SU-DHL-6 (cell line): ENCODE results near the gene PCYT1B.

Experiments used
- H2AFZ ChIP-seq: fragments of 200-600 bp; sonication (generic); 2 replicates; pipeline ENCODE4 v1.6.1; 2014; ENCODE audit warnings: low read depth, mild to moderate bottlenecking, moderate library complexity, mixed read lengths, antibody characterized with exemption, low read length; ENCODE audit not compliant: severe bottlenecking
- H3F3A ChIP-seq: fragments of 200-600 bp; shearing (Covaris generic); 2 replicates; pipeline ENCODE4 v1.6.0; 2016; ENCODE audit warnings: antibody characterized with exemption, mild to moderate bottlenecking; ENCODE audit not compliant: insufficient read depth
- H3K27ac ChIP-seq: fragments of 200-600 bp; sonication (generic); 2 replicates; pipeline ENCODE4 v1.5.1; 2016; ENCODE audit warnings: low read depth, mild to moderate bottlenecking, low read length, moderate library complexity, mixed read lengths
- H3K27me3 ChIP-seq: fragments of 200-600 bp; sonication (generic), shearing (Covaris generic); 2 replicates; pipeline ENCODE4 v1.6.0; 2014; ENCODE audit warnings: mild to moderate bottlenecking, low read length
- H3K36me3 ChIP-seq: fragments of 200-600 bp; sonication (generic); 2 replicates; pipeline ENCODE4 v1.6.1; 2014; ENCODE audit warnings: mild to moderate bottlenecking, low read length, mixed read lengths
- H3K4me2 ChIP-seq: fragments of 300-600, 200-600 bp; shearing (Covaris generic), sonication (generic); 2 replicates; pipeline ENCODE4 v1.6.0; 2014; ENCODE audit warnings: low read length, low read depth, mild to moderate bottlenecking; ENCODE audit not compliant: poor library complexity, severe bottlenecking
- H3K4me3 ChIP-seq: fragments of 200-600 bp; sonication (generic); 2 replicates; pipeline ENCODE4 v1.5.1; 2014; ENCODE audit warnings: antibody characterized with exemption, low read length, mild to moderate bottlenecking, mixed read lengths; ENCODE audit not compliant: insufficient read depth, poor library complexity, severe bottlenecking
- H3K79me2 ChIP-seq: fragments of 200-600 bp; sonication (generic); 2 replicates; pipeline ENCODE4 v1.6.1; 2014; ENCODE audit warnings: mild to moderate bottlenecking, low read length, moderate library complexity; ENCODE audit not compliant: insufficient read depth
- H3K9ac ChIP-seq: fragments of 200-600 bp; sonication (generic); 2 replicates; pipeline ENCODE4 v1.7.0; 2014; ENCODE audit warnings: mild to moderate bottlenecking, low read length
- H3K9me2 ChIP-seq: fragments of 200-600 bp; sonication (generic); replicated peaks from 2 replicates; pipeline ENCODE4 v1.6.1; 2014; ENCODE audit warnings: low read length; ENCODE audit not compliant: insufficient read depth
- H3K9me3 ChIP-seq: fragments of 200-600 bp; sonication (generic); 2 replicates; pipeline ENCODE4 v1.6.1; 2014; ENCODE audit warnings: low read length, mixed read lengths; ENCODE audit not compliant: insufficient read depth
- H4K20me1 ChIP-seq: fragments of 200-600 bp; sonication (generic); 2 replicates; pipeline ENCODE4 v1.6.1; 2014; ENCODE audit warnings: low read depth, mild to moderate bottlenecking, antibody characterized with exemption, low read length, moderate library complexity, mixed read lengths
- EZH2phosphoT487 ChIP-seq: fragments of 200-600 bp; sonication (generic), shearing (Covaris generic); conservative IDR thresholded peaks from 2 replicates; pipeline ENCODE4 v1.6.1; 2018; ENCODE audit warnings: mild to moderate bottlenecking, antibody characterized with exemption, low read length, moderate library complexity, mixed read lengths
- TF ChIP-seq, protein P1 (sequence below): fragments of 200-600 bp; sonication (generic); IDR thresholded peaks from one replicate; pipeline ENCODE4 v1.5.1; 2017; ENCODE audit warnings: antibody characterized with exemption, mild to moderate bottlenecking, low read length, moderate library complexity; ENCODE audit not compliant: insufficient read depth, poor library complexity, severe bottlenecking

Gene PCYT1B

DNA sequence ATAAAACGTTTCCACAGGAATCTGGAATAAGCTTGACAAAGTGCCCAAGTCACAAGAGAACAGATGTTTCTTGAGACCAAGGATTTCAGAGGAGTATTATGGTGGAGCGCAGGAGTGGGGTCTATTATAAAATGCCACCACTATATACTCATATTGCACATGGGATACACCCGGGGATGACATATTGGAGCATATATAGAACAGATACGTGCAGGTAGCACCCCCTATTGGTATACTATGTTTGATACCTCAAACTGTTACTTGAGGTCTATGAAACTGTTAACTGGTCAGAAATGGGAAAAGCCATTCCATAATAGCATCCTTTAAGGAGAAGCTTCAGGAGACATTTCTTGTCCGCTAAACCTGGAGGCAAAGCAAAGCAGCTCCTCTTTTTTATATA, 86.0 kb downstream of the PCYT1B start:
- H4K20me1 ChIP-seq: no peaks in the 10 kb centered on the region
- TF ChIP-seq, protein P1, sequence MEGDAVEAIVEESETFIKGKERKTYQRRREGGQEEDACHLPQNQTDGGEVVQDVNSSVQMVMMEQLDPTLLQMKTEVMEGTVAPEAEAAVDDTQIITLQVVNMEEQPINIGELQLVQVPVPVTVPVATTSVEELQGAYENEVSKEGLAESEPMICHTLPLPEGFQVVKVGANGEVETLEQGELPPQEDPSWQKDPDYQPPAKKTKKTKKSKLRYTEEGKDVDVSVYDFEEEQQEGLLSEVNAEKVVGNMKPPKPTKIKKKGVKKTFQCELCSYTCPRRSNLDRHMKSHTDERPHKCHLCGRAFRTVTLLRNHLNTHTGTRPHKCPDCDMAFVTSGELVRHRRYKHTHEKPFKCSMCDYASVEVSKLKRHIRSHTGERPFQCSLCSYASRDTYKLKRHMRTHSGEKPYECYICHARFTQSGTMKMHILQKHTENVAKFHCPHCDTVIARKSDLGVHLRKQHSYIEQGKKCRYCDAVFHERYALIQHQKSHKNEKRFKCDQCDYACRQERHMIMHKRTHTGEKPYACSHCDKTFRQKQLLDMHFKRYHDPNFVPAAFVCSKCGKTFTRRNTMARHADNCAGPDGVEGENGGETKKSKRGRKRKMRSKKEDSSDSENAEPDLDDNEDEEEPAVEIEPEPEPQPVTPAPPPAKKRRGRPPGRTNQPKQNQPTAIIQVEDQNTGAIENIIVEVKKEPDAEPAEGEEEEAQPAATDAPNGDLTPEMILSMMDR: no peak
- TF ChIP-seq EZH2phosphoT487: no peak
- H3K4me3 ChIP-seq: no peak overlapping the region
- H3K4me2 ChIP-seq: no peak overlapping the region
- no peak overlapping the region for H2AFZ ChIP-seq
- H3F3A ChIP-seq: no peaks in the 10 kb centered on the region
- no peaks in the 10 kb centered on the region for H3K27me3 ChIP-seq
- H3K36me3 ChIP-seq: no peaks in the 10 kb centered on the region
- no peak overlapping the region for H3K27ac ChIP-seq
- no peaks in the 10 kb centered on the region for H3K9me2 ChIP-seq
- H3K9me3 ChIP-seq: no peaks in the 10 kb centered on the region
- H3K79me2 ChIP-seq: no peaks in the 10 kb centered on the region
- no peak overlapping the region for H3K9ac ChIP-seq

DNA sequence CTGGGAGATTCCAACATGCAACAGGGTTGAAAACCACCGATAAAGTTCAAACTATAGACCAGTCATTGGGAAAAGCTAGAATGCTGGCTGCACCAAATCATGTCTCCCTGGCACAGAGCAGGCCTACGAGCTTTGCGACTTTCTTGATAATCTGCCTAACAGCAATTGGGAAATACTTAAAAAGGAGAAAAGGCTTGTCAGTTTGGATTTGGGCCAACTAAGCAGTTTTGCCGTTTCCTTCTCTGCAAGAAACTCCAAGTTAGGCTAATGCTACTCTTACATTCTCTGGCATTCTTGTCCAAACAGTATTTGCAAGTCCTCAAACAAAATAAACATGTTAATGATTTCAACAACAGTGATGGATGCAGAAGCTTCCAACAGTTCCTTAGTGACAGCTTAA, 94.1 kb downstream of the PCYT1B start:
- no peaks in the 10 kb centered on the region for H4K20me1 ChIP-seq
- no peaks in the 10 kb centered on the region for H3K79me2 ChIP-seq
- H3K9me3 ChIP-seq: no peaks in the 10 kb centered on the region
- no peaks in the 10 kb centered on the region for H3K36me3 ChIP-seq
- no peaks in the 10 kb centered on the region for H3K27me3 ChIP-seq
- no peak overlapping the region for H3K4me2 ChIP-seq
- no peak overlapping the region for H3K9ac ChIP-seq
- no peak for TF ChIP-seq EZH2phosphoT487
- TF ChIP-seq, protein P1: no peak
- H3K9me2 ChIP-seq: no peaks in the 10 kb centered on the region
- H3F3A ChIP-seq: no peaks in the 10 kb centered on the region
- H2AFZ ChIP-seq: no peak overlapping the region
- no peak overlapping the region for H3K4me3 ChIP-seq
- H3K27ac ChIP-seq: no peak overlapping the region

DNA sequence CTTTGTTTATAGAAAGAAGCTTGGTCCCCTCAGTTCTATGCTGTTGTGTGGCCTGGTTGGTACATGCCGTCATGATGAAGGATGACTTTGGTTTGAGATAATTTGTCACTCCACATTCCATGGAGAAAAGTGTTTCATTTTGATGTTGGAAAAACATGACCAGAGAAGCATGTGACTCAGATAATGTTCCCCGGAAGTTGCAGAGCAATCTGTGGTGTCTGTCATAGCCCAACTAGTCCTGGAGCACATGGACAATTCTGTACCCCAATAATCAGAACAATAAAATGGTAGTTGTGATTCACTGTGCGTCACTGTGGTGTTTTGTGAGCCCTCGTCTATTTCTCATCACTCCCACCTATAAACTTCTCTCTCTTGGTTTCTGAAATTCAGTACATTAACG, 97.0 kb downstream of the PCYT1B start:
- H3K4me3 ChIP-seq: no peak overlapping the region
- H3K9ac ChIP-seq: no peak overlapping the region
- TF ChIP-seq, protein P1: no peak
- no peak for TF ChIP-seq EZH2phosphoT487
- H3K27ac ChIP-seq: no peak overlapping the region
- H4K20me1 ChIP-seq: no peaks in the 10 kb centered on the region
- H2AFZ ChIP-seq: no peak overlapping the region
- no peaks in the 10 kb centered on the region for H3K9me3 ChIP-seq
- no peaks in the 10 kb centered on the region for H3K9me2 ChIP-seq
- no peaks in the 10 kb centered on the region for H3K36me3 ChIP-seq
- H3K27me3 ChIP-seq: no peaks in the 10 kb centered on the region
- no peaks in the 10 kb centered on the region for H3K79me2 ChIP-seq
- H3K4me2 ChIP-seq: no peak overlapping the region
- no peaks in the 10 kb centered on the region for H3F3A ChIP-seq
